Adipocyte (in vitro differentiated cells): ENCODE measurements around the gene ZMIZ1.

Source experiments
- DNase-seq: peaks from one replicate; pipeline ENCODE4 v3.0.0-alpha.2; 2015; ENCODE audit warnings: low read depth
- H3K27me3 ChIP-seq: replicated peaks from 2 replicates; pipeline ENCODE4 v1.7.0; 2013; ENCODE audit warnings: mild to moderate bottlenecking, low read length, moderate library complexity; ENCODE audit not compliant: control insufficient read depth, insufficient read depth
- H3K36me3 ChIP-seq: 2 replicates; pipeline ENCODE4 v1.7.0; 2013; ENCODE audit warnings: low read length, mild to moderate bottlenecking, moderate library complexity; ENCODE audit not compliant: control insufficient read depth, insufficient read depth, severe bottlenecking
- H3K4me1 ChIP-seq: 2 replicates; pipeline ENCODE4 v1.7.0; 2013; ENCODE audit warnings: mild to moderate bottlenecking, low read length, moderate library complexity; ENCODE audit not compliant: control insufficient read depth, insufficient read depth
- H3K4me3 ChIP-seq: 2 replicates; pipeline ENCODE4 v1.7.0; 2013; ENCODE audit warnings: mild to moderate bottlenecking, low read length, moderate library complexity
- H3K9ac ChIP-seq: 2 replicates; pipeline ENCODE4 v1.7.0; 2013; ENCODE audit warnings: mild to moderate bottlenecking, low read length, moderate library complexity
- H3K9me3 ChIP-seq: 2 replicates; pipeline ENCODE4 v1.7.0; 2013; ENCODE audit warnings: mild to moderate bottlenecking, low read length, moderate library complexity; ENCODE audit not compliant: control insufficient read depth

The ZMIZ1 gene

GRCh38 chr10:79283616-79284015 is 214.8 kb downstream of the ZMIZ1 start:
- Histone ChIP-seq H3K36me3 (peaks cover 80% of the 10 kb centered on the region), H3K27me3 (no peaks in the 10 kb centered on the region), H3K4me1 (peaks cover 49% of the 10 kb centered on the region), H3K9me3 (no peaks in the 10 kb centered on the region), H3K9ac (no peak overlapping the region), H3K4me3 (no peak overlapping the region)
- no peak for DNase-seq

GRCh38 chr10:79284158-79284871 is 215.5 kb downstream of the ZMIZ1 start:
- no peak overlapping the region for H3K9ac ChIP-seq
- DNase-seq, result no peak
- no peak overlapping the region for H3K4me3 ChIP-seq
- H3K4me1 ChIP-seq, result peaks cover 49% of the 10 kb centered on the region
- H3K27me3 ChIP-seq, result no peaks in the 10 kb centered on the region
- no peaks in the 10 kb centered on the region for H3K9me3 ChIP-seq
- peaks cover 83% of the 10 kb centered on the region for H3K36me3 ChIP-seq

DNA sequence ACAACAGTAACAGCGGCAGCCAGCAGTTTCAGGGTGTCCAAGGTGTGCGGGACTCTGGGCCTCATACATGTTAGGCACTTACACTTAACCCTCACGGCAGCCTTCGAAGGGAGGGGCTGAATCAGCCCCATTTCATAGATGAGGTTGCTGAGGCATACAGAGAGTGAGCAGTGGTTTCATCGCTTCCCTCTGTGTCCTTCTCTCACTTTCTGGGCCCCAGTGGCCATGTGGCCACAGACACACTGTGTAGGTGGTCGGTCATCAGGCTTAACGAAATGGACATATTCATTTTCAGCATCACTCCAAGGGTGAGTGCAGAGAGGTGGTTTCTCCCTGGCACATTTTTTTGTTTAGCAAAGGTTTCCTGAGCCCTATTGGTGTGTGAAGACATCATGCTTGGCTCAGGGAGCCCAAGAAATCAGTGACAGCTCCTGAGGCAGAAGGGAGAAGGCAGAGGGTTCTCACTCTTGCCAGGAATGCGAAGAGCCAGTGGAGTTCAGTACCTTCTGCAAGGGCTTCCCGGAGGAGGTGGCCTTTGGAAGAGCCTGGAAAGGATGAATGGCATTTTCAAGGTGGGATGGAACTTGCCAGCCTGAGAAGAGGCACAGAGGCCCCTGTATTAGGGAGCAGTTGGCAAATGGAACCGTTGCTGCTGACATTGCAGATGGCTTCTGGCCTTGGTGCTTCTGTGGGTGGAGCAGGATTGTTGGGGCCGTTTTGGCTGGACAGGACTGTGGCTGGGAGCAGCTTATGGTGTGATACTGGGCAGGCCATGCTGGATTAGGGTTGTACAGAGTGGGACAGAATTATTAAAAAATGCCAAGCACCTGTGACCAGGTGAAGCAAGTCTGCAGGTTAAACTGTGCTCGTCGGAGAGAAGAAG is 216.8 kb downstream of the ZMIZ1 start:
- H3K9me3 ChIP-seq, result no peaks in the 10 kb centered on the region
- H3K9ac ChIP-seq, result no peak overlapping the region
- H3K27me3 ChIP-seq, result no peaks in the 10 kb centered on the region
- peaks cover 43% of the 10 kb centered on the region for H3K4me1 ChIP-seq
- no peak for DNase-seq
- H3K36me3 ChIP-seq, result peaks cover 88% of the 10 kb centered on the region
- H3K4me3 ChIP-seq, result no peak overlapping the region

DNA sequence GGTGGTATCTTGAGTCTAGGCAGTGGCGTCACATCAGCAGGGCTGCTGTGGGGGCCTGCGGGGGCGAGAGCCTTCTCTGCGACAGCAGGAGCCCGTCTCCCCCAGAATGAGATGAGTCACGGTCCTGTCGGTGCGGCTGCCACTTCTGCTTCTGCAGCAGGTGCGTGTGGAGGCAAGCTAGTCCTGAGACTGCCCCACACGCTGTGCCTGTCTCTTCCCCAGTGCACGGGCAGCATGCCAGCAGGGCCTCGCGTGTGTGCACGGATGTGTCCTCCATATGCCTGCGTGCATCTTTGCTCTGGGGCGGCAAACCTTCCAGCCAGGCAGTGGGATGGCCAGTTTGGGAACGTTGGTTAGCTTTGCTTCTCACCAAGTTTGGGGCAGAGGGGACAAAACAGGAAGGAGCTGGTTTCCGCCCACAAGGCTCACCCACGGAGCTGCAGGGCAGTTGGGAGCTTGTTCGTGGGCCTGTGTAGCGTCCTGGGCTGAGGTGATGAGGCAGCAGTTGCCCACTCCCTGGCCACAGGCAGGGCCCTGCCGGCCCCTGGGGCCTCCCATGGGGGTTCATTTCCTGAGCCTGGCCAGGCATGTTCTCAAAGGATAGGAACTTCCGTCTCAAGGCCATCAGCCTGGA is 217.7 kb downstream of the ZMIZ1 start:
- peaks cover 35% of the 10 kb centered on the region for H3K4me1 ChIP-seq
- peaks cover 89% of the 10 kb centered on the region for H3K36me3 ChIP-seq
- H3K9ac ChIP-seq, result no peak overlapping the region
- H3K27me3 ChIP-seq, result no peaks in the 10 kb centered on the region
- no peaks in the 10 kb centered on the region for H3K9me3 ChIP-seq
- no peak overlapping the region for H3K4me3 ChIP-seq
- DNase-seq, result no peak

- Histone ChIP-seq H3K36me3 (peaks cover 91% of the 10 kb centered on the region), H3K9me3 (no peaks in the 10 kb centered on the region), H3K4me1 (peaks cover 21% of the 10 kb centered on the region), H3K27me3 (no peaks in the 10 kb centered on the region), H3K4me3 (no peak overlapping the region), H3K9ac (no peak overlapping the region)
- no peak for DNase-seq
Measured at GRCh38 chr10:79287973-79288723, 219.4 kb downstream of the ZMIZ1 start.

DNA sequence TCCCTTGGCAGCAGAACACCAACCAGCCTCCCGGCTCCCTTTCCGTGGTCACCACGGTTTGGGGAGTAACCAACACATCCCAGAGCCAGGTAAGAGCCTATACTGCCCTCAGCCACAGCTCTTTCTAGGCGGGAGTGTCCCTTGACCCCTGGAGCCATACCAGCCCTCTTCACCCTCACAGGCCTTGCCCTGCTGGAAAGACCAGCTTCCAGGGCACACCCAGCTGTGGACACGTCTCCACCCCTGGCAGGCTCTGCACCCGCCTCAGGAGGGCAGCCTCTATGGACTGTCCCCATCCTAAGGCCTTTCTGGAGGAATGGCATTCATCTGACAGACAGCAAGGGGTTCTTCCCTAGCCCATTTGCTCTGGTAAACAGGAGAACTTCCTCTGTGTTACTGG is 221.0 kb downstream of the ZMIZ1 start:
- Histone ChIP-seq H3K27me3 (no peaks in the 10 kb centered on the region), H3K36me3 (peaks cover 91% of the 10 kb centered on the region), H3K4me1 (peaks cover 28% of the 10 kb centered on the region), H3K9me3 (no peaks in the 10 kb centered on the region), H3K9ac (no peak overlapping the region), H3K4me3 (no peak overlapping the region)
- no peak for DNase-seq

- no peak overlapping the region for H3K9ac ChIP-seq
- H3K9me3 ChIP-seq, result no peaks in the 10 kb centered on the region
- H3K36me3 ChIP-seq, result peaks cover 89% of the 10 kb centered on the region
- DNase-seq, result no peak
- H3K4me3 ChIP-seq, result no peak overlapping the region
- no peaks in the 10 kb centered on the region for H3K27me3 ChIP-seq
- H3K4me1 ChIP-seq, result peaks cover 8% of the 10 kb centered on the region
Measured at GRCh38 chr10:79292026-79292766, 223.4 kb downstream of the ZMIZ1 start.

DNA sequence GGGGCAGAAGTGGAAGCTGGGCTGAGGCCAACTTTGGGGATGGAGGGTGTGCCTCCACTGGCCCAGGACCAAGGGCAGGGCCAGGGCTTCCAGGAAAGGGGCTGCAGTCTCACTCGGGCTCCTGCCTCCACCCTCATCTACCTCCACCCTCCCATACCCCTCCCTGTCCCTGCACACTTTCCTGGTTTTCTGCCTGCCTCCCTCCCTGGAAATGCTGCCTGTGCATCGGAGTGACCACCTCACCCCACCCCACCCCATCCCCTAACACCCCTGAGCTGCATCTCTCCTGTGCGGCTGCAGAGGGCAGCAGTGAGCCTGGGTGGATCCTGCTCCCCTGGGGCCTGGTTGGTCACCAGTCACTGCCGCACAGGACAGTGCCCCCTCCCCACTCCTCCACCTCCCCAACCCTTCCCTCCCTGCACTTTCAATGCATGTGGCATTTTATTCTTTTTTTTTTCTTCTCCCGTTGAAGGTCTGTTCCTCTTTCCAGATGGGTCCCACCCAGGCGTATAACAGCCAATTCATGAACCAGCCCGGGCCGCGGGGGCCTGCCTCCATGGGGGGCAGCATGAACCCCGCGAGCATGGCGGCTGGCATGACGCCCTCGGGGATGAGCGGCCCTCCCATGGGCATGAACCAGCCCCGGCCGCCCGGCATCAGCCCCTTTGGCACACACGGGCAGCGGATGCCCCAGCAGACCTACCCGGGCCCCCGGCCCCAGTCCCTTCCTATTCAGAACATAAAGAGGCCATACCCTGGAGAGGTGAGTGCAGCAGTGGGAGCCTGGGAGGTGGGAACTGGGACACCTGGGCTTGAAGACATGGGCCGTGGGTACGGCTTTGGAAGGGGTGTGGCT is 224.4 kb downstream of the ZMIZ1 start:
- H3K9me3 ChIP-seq, result no peaks in the 10 kb centered on the region
- H3K9ac ChIP-seq, result no peak overlapping the region
- peak; percentile 21 for DNase-seq
- peaks cover 7% of the 10 kb centered on the region for H3K4me1 ChIP-seq
- H3K36me3 ChIP-seq, result peaks cover 89% of the 10 kb centered on the region
- no peak overlapping the region for H3K4me3 ChIP-seq
- no peaks in the 10 kb centered on the region for H3K27me3 ChIP-seq

DNA sequence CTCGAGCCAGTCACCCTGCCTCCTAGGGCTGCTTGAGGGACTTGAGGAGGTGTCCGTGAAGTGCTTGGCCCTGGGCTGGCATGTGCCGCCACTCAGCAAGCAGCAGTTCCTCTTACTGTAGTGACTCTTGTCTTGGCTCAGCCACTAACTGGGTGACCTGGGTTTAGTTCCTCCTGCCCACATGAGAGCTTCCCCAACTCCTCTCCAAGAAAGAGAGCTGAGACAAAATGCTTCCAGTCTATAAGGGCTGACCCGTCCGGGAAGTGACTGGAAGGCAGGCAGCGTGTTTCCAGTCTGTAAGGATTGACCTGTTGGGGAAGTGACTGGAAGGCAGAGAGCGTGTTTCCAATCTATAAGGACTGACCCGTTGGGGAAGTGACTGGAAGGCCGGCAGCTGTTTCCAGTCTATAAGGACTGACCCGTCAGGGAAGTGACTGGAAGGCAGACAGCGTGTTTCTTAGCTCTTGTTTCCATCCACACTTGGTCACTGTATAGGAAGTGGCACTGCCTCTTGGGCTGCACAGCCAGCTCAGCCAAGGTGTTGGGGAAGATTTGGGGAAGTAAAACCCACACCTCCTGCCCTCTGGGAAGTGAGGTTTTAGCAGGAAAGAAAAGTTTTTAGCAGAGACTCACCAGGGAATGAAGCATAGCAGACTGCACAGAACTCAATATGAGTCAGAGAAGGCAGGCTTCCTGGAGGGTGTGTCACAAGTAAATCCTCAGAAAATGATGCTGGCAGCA is 225.2 kb downstream of the ZMIZ1 start:
- H3K36me3 ChIP-seq, result peaks cover 92% of the 10 kb centered on the region
- no peak overlapping the region for H3K4me3 ChIP-seq
- H3K4me1 ChIP-seq, result peaks cover 15% of the 10 kb centered on the region
- H3K27me3 ChIP-seq, result no peaks in the 10 kb centered on the region
- H3K9ac ChIP-seq, result peak overlapping the region; percentile 2
- DNase-seq, result peak; percentile 31
- H3K9me3 ChIP-seq, result no peaks in the 10 kb centered on the region
